Right renal pelvis (tissue), 4 donors: ENCODE results near the gene RNF213. TPM values are rescaled to one million over a fixed set of nuclear protein-coding genes. Genes with fewer than 3 reads are reported as not detected.

Experiments used
- DNase-seq, 4 donors: peaks; one replicate each; pipeline ENCODE4 v3.0.0-alpha.2; 2013; ENCODE audit warnings: low read depth in 4 of 4, low spot score in 3 of 4, missing footprints in 1 of 4
- polyA plus RNA-seq, 4 donors: library from polyadenylated mRNA; unstranded; fragments of 120-200 nt; gene quantifications; one replicate each; pipeline ENCODE4 v1.2.1, GENCODE V29; 2013; ENCODE audit not compliant: insufficient read length in 4 of 4

Gene RNF213
- polyA plus RNA-seq, 4 donors: 51.7 to 61.4 (median 55.2) TPM

GRCh38 chr17:80363120-80363515, 102.5 kb downstream of the RNF213 start:
- no peak for DNase-seq

GRCh38 chr17:80363518-80364090, 103.0 kb downstream of the RNF213 start:
- no peak for DNase-seq

- DNase-seq: no peak
These were observed 103.5 kb downstream of the RNF213 start for GRCh38 chr17:80364091-80364691.

- DNase-seq: no peak
These were observed 104.6 kb downstream of the RNF213 start for GRCh38 chr17:80365001-80365965.

- DNase-seq: no peak
These were observed 105.3 kb downstream of the RNF213 start for GRCh38 chr17:80365983-80366382.

- no peak for DNase-seq
These were observed 106.9 kb downstream of the RNF213 start for GRCh38 chr17:80367503-80367902.

GRCh38 chr17:80371196-80371595, 110.5 kb downstream of the RNF213 start:
- no peak for DNase-seq

- no peak for DNase-seq
These were observed 111.8 kb downstream of the RNF213 start for GRCh38 chr17:80372456-80372855.

GRCh38 chr17:80372922-80373570, 112.4 kb downstream of the RNF213 start:
- DNase-seq: no peak

GRCh38 chr17:80374039-80374731, 113.5 kb downstream of the RNF213 start:
- DNase-seq: no peak

GRCh38 chr17:80374732-80375585, 114.3 kb downstream of the RNF213 start:
- no peak for DNase-seq

GRCh38 chr17:80376531-80376930, 115.9 kb downstream of the RNF213 start:
- no peak for DNase-seq

GRCh38 chr17:80377798-80378197, 117.1 kb downstream of the RNF213 start:
- DNase-seq: no peak

- no peak for DNase-seq
These were observed 118.7 kb downstream of the RNF213 start for GRCh38 chr17:80379348-80379747.

GRCh38 chr17:80380068-80380467, 119.4 kb downstream of the RNF213 start:
- DNase-seq: no peak

- no peak for DNase-seq
These were observed 119.9 kb downstream of the RNF213 start for GRCh38 chr17:80380555-80381002.

GRCh38 chr17:80381416-80381923, 120.8 kb downstream of the RNF213 start:
- DNase-seq: no peak

- no peak for DNase-seq
These were observed 121.8 kb downstream of the RNF213 start for GRCh38 chr17:80382446-80382845.

GRCh38 chr17:80382956-80383355, 122.3 kb downstream of the RNF213 start:
- no peak for DNase-seq
